Stimulated activated naive CD4-positive, alpha-beta T cell treated with Interleukin-2 at 50 U/mL for 16 hours (primary cell): Measurements from ENCODE around the gene FBXL15.

Experiments used
- DNase-seq: peaks from one replicate; lab custom pipeline; 2025; lab: John Stamatoyannopoulos, UW

The FBXL15 gene

GRCh38 chr10:102420714-102421506, at the start of gene FBXL15:
Gene FBXL15, plus strand, starts transcription at chr10:102420836. Its CDS starts 294 bp downstream, at chr10:102421130.
- DNase-seq, result peak; percentile 90

- DNase-seq, result no peak
Observed at GRCh38 chr10:102371295-102371694, 49.3 kb upstream of the FBXL15 start.

GRCh38 chr10:102375250-102375649, 45.4 kb upstream of the FBXL15 start:
- DNase-seq, result no peak

- DNase-seq, result no peak
Observed at GRCh38 chr10:102375867-102376266, 44.8 kb upstream of the FBXL15 start.

- DNase-seq, result no peak
Observed at GRCh38 chr10:102376901-102377300, 43.7 kb upstream of the FBXL15 start.

GRCh38 chr10:102379383-102379782, 41.3 kb upstream of the FBXL15 start:
- no peak for DNase-seq

- no peak for DNase-seq
Observed at GRCh38 chr10:102381983-102382382, 38.7 kb upstream of the FBXL15 start.

- DNase-seq, result no peak
Observed at GRCh38 chr10:102382871-102383270, 37.8 kb upstream of the FBXL15 start.

- DNase-seq, result no peak
Observed at GRCh38 chr10:102384053-102384452, 36.6 kb upstream of the FBXL15 start.

GRCh38 chr10:102384606-102385429, 35.8 kb upstream of the FBXL15 start:
- no peak for DNase-seq

GRCh38 chr10:102389894-102390293, 30.7 kb upstream of the FBXL15 start:
- no peak for DNase-seq

- no peak for DNase-seq
Observed at GRCh38 chr10:102392306-102392705, 28.3 kb upstream of the FBXL15 start.

- DNase-seq, result no peak
Observed at GRCh38 chr10:102393411-102394078, 27.1 kb upstream of the FBXL15 start.

GRCh38 chr10:102394079-102394800, 26.4 kb upstream of the FBXL15 start:
- DNase-seq, result peak; percentile 97

- peak; percentile 74 for DNase-seq
Observed at GRCh38 chr10:102394801-102395399, 25.7 kb upstream of the FBXL15 start.

- DNase-seq, result peak; percentile 83
Observed at GRCh38 chr10:102395400-102396316, 25.0 kb upstream of the FBXL15 start, which contains the start of gene NFKB2. Gene NFKB2, plus strand, starts transcription at chr10:102395705. Its CDS starts 255 bp downstream, at chr10:102395960.

GRCh38 chr10:102396317-102396650, 24.4 kb upstream of the FBXL15 start:
- DNase-seq, result no peak

- DNase-seq, result no peak
Observed at GRCh38 chr10:102396730-102397151, 23.9 kb upstream of the FBXL15 start.

GRCh38 chr10:102397222-102398171, 23.1 kb upstream of the FBXL15 start:
- DNase-seq, result no peak
